Jurkat, Clone E6-1 (cell line): ENCODE data around the gene PCNX2.
A peak's percentile ranks its signal among the peaks of the same experiment; 100 is the strongest.

Experiments used
- DNase-seq: peaks from one replicate; pipeline ENCODE4 v3.0.0-alpha.2; 2011; ENCODE audit warnings: low read depth, low spot score
- H3K4me3 ChIP-seq: 2 replicates; pipeline ENCODE4 v1.5.1; 2011; ENCODE audit warnings: mild to moderate bottlenecking, low read length, control low read depth, moderate library complexity

Gene PCNX2

DNA sequence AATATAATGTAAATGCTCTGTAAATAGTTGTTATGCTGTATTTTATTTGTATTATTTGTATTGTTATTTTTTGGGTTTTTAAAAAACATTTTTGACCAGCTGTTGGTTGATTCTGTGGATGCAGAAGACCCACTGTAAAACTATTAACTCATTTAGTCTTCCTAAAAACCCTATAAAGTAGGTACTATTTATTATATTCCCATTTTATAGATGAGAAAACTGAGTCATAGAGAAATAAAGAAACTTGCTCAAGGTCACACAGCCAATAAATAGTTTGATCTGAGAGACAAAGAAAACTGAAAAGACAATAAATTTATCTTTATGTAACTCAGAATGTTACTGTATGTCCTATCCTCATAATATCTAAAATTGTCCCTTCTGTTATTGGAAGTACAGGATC, 30.8 kb upstream of the PCNX2 start:
- DNase-seq: no peak
- H3K4me3 ChIP-seq: no peak overlapping the region

DNA sequence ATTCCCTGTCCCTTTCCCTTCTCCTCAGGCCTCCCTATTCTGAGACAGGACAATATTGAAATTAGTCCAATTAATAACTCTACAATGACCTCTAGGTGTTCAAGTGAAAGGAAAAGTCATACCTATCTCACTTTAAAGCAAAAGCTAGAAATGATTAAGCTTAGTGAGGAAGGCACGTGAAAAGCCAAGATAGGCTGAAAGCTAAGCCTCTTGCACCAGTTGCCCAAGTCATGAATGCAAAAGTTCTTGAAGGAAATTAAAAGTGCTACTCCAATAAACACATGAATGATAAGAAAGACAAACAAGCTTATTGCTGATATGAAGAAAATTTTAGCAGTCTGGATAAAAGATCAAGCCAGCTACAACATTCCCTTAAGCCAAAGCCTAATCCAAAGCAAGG, 28.2 kb upstream of the PCNX2 start:
- no peak overlapping the region for H3K4me3 ChIP-seq
- no peak for DNase-seq

DNA sequence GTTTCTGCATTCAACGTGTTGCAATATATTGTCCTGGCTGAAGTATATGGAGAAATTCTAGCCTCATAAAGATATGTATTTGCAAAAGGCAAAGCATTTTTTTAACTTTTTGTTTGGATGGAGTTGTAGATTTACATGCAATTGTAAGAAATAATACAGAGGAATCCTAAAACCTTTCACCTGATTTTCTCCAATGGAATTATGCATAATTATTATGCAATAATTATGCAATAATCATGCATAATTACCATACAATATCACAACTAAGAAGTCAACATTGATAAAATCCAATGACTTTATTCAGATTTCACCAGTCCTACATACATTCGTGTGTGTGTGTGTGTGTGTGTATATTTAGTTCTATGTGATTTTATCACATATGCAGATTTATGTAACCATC, 24.5 kb upstream of the PCNX2 start:
- DNase-seq: no peak

DNA sequence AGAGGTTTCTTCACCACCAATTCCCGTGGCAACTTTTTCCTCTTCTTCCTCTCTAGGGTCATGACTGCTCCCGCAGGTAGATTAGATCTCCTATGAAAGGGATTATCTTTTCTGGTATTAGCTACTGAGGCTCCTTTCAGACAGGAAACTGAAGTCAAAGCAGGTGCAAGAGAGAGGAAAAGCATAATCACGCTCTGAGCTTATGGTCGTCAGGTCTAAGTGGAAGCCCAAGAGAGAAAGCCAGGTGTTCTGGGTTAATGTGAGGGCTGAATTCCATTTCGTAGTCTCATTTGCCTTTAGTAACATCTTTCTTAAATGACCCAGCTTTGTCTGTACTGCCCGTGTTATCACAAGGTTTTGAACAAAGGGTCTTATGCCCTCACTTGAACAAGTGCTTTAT, 23.7 kb upstream of the PCNX2 start:
- no peak overlapping the region for H3K4me3 ChIP-seq
- no peak for DNase-seq

More for the DNA sequence above, 24.5 kb upstream of the PCNX2 start:
- no peak overlapping the region for H3K4me3 ChIP-seq

DNA sequence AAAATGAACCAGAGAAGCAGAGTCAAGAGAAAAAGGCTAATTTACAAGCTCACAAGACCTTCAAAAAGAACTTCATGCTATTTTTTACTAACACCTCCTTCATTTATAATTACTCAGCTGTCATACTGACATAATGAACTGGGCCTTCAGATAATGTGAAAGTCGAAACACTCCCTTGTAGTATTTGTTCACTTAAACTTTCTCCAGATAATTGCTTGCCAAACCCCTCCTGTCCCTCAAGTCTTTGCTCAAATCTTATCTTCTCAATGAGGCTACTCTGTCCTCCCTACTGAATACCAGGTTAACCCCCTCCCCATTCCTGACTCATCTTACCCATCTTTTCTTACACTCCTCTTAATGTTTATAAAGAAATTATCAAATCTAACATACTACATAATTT, 20.9 kb upstream of the PCNX2 start:
- no peak overlapping the region for H3K4me3 ChIP-seq
- DNase-seq: no peak

DNA sequence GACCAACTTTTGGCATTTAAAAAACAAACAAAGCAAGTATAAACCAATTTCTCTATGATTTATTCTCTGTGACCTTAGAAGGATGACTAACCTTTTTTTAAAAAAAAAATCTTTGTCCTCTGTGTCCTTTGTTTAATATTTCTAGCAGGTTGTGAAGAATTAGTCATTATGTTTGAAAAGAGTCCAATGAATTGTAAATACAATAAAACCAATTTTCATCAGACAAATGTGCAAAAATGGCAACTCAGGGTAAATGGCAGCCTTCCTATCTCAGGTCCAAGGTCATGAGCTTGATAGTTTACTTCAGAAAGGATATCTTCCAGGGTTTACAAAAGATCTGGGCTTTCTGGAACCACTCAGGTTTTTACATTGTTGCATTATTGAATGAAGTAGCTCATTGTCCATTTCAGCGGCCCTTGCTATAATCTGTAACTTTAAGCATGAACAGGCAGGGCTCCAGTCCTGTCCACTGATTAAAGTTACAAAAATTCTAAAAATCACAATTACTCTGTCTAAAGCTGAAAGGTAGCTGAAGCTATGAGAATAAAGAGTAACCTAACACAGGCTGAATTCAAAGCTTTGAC, 20.3 kb upstream of the PCNX2 start:
- H3K4me3 ChIP-seq: no peak overlapping the region
- no peak for DNase-seq

DNA sequence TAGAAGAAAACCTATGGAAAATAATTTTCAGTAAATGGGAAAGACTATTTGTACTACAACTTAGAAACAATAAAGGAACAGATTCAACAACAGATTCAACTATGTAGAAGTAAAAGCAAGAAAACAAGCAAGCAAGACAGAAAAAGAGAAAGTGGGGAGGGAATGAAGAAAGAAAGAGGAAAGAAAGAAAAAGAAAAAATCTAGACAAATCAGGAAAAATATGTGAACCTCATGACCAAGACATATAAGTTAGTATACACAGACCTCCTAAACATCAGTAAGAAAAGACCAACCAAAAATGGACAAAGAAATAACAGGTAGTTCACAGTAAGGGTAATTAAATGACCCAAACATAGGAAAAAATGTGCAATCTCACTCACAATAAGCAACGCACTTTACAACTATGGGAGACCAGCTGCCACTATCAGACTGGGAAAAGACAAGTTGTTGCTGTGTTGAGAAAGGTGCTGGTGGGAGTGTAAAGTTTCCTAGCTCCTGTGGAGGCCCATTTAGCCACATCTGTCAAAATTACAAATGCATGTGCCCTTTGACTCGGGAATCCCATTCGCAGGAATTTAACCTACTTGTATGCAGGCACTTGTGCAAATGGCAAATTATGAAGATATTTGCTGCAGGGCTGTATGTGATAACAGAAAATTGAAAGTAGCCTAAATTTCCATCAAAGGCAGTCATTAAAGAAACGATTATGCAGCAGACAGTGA, 18.1 kb upstream of the PCNX2 start:
- DNase-seq: no peak
- H3K4me3 ChIP-seq: no peak overlapping the region

DNA sequence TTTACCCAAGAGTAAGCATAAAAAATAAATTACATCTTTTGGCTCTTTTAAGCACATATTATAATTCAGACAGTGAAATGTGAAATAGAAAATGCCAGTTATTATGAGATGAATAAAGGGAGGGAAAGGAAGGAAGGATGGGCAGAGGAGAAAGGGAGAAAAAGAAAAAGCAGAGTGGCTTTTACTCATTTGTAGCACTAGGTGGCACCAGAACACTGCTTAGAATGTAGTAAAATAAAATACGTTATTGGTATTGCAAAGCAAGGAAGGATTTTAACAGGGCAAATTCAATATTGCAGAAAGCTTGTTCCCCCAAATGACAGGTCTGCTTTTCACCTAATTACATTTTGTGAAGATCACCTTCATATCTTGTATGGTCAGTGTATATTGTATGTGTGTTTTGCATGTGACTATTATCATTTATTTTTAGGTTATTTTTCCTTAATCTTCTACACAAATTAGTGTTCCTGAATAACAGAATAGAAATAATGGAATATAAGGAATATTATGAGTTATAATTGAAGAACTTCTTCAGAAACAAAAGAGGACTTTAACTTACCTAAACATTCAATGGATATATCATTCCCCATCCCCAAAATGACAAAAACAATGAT, 9.1 kb upstream of the PCNX2 start:
- no peak for DNase-seq
- H3K4me3 ChIP-seq: no peak overlapping the region

DNA sequence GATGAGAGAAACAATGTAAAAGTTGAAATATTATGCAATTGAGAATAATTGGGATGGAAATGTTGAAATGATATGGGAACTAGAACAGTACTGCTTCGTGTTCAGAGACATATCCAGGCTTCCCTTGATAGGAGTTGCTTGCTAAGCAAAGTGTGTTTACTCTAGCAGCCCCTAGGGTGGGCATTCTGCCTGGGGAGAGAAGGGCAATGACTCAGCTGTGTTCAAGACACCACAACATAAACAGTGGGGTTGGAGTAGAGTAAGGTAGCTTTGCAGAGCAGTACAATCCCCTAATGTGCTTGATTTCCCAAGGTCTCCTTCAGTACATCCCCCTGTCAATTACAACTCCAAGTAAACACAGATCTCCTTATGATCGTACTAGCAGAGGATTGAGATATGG, 4.8 kb upstream of the PCNX2 start:
- no peak overlapping the region for H3K4me3 ChIP-seq
- no peak for DNase-seq

DNA sequence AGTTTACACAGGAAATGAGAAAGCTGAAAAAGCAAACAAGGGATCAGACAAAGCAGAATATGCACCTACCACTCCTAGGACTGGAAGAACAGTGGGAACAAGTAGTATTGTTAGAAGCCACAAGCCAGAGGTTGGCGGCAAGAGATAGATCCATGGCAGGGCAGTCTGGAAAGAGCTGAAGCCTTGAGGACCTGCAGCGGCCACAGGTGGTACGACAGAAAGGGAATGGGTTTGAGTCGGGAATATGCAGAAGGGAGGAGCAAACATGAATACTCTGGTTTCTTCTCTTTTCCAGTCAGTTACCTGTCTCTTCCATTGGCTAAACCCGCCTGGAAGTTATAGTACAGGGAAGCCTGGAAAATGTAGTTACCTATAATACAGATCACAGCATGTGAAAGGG, 3.9 kb upstream of the PCNX2 start:
- DNase-seq: no peak
- no peak overlapping the region for H3K4me3 ChIP-seq

DNA sequence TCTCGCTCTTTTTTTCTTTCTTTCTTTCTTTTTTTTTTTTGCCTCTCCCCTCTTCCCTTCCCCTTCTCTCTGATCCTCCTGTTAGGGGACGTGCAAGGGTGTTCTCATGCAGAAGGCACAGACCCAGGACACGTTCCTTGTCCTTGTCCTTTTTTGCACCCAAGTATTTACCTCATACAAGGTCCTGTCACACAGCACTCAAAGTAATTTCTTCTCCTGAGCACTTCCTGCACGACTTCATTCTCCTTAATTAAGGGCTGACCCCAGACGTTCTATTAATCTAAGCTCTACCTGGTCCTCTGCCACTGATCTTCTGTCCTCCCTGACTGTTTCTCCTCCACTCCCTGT, 424 bp upstream of the PCNX2 start:
- DNase-seq: no peak
- peak overlapping the region; percentile 83 for H3K4me3 ChIP-seq

DNA sequence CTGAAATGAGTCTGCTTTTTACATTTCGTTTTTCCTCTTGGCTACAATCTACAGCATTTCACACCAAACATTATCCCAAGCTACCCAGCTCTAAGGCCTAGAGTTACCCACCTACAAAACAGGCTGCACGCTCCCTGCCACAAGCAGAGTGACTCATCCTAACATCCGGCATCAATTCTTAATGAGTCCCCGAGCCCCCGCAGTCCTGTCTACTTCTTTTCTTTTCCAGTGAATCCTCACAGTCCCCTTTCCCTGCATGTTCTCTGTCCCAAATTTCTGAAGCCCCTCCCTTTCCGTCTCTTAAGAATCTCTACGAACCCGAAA, 650 bp downstream of the PCNX2 start:
- peak; percentile 46 for DNase-seq
- H3K4me3 ChIP-seq: peak overlapping the region; percentile 83

DNA sequence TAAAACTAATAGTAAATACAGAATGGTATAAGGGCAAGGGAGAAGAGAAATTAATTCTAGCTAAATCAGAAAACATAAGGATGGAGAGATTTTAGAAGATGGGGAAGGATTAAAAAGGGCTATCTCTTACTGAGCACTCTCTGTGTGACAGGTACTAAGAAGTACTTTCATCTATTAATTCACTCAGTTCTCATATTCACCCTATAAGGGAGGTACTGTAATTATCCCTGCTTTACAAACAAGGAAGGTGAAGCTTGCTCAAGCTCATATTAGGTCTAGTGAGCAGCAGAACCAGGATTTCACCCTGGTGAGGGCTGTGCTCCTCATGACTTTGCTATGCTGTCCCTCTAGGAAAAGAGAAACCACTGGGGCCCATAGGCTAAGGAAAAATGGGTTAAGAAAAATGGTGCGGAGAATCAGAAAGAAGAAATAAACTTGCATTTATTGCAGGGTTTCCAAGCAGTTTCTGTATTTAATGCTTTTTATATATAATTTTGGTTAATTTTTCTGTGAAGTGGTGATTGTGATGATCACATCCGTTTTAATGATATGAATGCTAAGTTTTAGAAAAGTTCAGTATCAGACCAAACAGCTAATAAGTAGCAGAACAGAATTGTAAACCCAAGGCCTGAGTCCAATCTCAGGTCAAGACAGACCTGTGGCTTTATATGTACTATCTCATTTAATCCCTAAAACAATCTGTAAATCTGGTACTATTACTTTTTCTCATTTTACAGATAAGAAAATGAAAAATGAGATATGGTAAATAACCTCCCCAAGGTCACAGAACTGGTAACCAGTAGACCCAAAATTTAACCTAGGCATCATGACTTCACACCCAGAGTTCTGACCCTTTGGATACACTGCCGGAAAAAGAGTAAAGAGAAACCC, 1.7 kb downstream of the PCNX2 start:
- H3K4me3 ChIP-seq: no peak overlapping the region
- no peak for DNase-seq

DNA sequence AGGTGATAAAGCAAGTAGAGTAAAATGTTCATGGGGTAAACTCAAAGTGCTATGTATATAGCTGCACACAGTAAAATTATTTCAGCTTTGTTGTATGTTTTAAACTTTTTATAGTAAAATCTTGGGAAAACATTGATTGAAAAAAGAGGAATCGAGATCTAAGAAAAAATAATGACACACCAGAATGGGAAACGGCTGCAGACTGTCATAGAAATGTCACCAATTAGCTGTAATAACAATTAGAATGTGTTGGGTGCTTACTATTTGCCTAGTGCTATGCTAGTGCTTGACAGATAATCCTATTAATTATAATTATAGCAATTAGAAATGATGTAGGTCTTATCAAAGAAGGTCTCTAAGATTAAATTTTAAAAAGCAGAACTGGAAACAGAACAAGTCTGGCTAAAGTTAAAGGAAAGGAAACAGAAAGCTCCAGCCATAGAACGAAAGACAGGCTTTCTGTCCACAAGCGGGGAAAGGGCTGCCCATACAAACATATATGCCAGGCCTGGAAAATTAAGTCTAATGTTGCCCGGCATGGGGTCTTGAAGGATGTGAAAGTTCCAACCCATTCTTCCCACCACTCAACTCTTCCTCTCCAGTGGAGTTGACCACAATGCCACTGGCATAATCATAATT, 5.0 kb downstream of the PCNX2 start:
- no peak for DNase-seq
- no peak overlapping the region for H3K4me3 ChIP-seq

DNA sequence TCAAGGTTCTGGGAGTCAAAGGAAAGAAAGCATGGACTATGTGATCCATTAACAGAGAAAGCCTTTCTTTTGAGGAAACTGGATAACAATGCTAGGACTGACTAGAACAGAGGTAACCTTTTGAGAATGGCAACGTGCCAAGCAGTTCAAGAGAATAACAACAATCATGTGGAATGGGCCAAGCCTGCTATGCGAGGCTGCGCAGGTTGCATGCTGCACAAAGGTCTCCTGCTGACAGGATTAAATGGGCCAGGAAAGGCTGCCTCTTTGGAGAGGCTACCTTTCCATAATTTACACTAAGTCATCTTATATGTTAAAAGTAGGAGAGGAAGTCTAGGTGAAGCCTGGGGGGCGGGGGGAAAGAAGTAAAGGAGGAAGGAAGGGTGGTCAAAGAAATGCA, 5.8 kb downstream of the PCNX2 start:
- DNase-seq: no peak

DNA sequence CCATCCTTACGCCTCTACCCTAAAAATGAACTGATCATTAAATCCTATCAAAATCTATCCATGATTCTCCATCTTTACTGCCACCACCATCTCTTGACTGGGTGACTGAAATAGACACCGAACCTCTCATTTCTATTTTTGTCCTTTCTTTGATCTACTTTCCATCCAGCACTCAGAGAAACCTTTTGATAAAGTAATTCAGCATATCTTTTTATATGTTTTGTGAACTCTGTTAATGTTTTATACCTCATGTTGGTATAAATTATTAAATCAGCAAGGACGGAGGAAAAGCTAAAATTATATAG, 13.0 kb downstream of the PCNX2 start:
- no peak overlapping the region for H3K4me3 ChIP-seq
- DNase-seq: no peak

More for the DNA sequence above, 5.8 kb downstream of the PCNX2 start:
- H3K4me3 ChIP-seq: no peak overlapping the region

DNA sequence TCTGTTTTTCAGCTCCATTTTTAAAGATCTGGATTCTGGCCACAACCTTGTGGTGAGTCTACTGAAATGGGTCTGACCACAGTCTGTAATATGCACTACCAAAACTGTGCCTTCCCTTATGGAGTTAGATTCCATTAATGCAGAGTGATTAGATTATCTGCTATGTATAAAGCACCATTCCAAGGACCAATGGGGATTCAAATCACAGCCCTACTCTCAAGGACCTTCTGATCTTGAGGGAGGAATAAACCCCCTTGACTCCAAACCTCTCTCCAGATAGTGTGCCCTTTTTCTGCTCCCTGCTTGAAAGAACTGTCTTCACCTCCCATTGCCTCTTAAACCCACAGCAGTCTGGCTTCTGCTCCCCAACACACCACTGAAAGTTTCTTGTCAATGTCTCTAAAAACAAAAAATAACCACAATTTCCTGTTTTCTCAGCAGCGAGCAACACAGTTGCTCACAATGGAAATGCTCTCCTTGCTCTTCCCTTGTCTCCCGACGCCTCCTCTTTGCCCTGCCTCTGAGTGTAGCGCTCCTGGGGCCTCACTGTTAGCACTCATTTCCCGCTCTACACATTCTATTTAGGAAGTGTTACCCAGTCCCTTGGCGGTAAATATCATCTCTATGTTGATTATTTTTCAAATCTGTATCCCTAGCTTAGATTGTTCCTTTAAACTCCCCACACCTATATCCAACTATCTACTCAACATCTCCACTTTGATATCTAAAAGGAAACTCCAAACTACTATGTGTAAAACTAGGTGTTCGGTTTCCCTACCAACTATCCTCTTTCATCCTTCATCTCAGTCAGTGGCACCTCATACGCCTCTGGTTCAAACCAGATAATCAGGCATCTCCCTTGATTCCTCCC, 13.6 kb downstream of the PCNX2 start:
- peak overlapping the region; percentile 17 for H3K4me3 ChIP-seq
- peak; percentile 81 for DNase-seq

DNA sequence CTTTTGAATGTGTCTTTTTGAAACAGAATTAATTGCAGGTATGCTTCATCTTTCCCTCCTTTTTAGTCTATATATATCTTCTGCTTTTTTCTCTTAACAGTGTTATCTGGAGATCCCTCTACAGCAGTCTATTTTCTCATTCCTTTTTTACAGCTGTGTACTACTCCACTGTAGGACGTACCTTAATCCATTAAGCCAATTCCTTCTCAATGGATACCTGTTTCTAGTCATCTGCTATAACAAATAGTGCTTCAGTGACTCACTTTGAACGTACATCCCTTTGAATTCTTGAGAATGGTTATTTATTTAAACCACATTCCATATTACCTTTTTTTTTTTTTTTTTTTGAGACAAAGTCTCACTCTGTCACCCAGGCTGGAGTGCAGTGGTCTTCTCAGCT, 15.6 kb downstream of the PCNX2 start:
- DNase-seq: no peak
- H3K4me3 ChIP-seq: no peak overlapping the region

DNA sequence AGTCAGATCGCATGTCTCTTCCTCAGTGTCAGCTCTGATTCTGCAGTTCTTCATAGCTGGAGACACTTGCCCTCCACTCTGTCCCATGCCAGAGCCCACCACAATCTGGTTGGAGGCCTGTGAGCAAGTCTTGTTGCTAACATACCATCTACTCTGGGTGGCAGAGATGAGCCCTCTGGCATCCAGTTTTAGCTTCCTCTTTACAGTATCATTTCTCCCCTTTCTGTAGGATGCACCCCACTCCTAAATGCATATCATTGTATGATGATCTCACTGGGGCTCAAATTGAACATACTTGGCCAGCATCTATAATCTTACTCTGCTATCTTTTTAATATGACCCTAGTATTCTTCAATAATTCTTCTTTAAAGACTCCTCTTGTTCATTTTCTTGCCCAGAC, 16.9 kb downstream of the PCNX2 start:
- DNase-seq: no peak
- H3K4me3 ChIP-seq: no peak overlapping the region
